VCaP (cell line): ENCODE measurements around the gene RABGAP1L.
"Not testable (repeated sequence)": the region's sequence is repeated elsewhere in the genome, so short reads cannot be mapped to it uniquely, and the experiment has no call there.

Experiments used
- H3K27ac ChIP-seq: fragments of 450-650 bp; 2 replicates; pipeline ENCODE4 v1.5.1; 2017
- TF ChIP-seq, protein P1 (sequence below): fragments of 450-650 bp; conservative IDR thresholded peaks from 2 replicates; pipeline ENCODE4 v1.5.1; 2017; ENCODE audit warnings: mild to moderate bottlenecking, moderate library complexity

Gene RABGAP1L

DNA sequence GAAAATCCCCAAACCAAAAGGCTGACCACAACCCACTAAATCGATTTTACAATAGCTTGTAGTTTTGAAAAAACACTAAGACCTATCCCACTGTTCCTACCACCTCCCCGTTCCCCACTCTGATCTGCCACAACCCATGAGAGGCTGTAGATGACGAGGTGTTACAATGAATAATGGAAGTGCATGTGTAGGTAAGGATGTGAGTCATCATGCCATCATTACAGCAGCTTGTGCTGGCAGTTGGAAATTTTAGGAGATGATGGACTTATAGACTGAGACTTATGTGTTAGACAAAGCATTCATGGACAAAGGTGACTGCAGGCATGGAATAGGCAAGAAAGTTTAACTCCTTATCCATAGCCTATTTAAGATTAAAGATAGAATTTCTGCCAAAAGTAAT is 655.7 kb downstream of the RABGAP1L start:
- TF ChIP-seq, protein P1, sequence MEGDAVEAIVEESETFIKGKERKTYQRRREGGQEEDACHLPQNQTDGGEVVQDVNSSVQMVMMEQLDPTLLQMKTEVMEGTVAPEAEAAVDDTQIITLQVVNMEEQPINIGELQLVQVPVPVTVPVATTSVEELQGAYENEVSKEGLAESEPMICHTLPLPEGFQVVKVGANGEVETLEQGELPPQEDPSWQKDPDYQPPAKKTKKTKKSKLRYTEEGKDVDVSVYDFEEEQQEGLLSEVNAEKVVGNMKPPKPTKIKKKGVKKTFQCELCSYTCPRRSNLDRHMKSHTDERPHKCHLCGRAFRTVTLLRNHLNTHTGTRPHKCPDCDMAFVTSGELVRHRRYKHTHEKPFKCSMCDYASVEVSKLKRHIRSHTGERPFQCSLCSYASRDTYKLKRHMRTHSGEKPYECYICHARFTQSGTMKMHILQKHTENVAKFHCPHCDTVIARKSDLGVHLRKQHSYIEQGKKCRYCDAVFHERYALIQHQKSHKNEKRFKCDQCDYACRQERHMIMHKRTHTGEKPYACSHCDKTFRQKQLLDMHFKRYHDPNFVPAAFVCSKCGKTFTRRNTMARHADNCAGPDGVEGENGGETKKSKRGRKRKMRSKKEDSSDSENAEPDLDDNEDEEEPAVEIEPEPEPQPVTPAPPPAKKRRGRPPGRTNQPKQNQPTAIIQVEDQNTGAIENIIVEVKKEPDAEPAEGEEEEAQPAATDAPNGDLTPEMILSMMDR: no peak
- no peak overlapping the region for H3K27ac ChIP-seq

DNA sequence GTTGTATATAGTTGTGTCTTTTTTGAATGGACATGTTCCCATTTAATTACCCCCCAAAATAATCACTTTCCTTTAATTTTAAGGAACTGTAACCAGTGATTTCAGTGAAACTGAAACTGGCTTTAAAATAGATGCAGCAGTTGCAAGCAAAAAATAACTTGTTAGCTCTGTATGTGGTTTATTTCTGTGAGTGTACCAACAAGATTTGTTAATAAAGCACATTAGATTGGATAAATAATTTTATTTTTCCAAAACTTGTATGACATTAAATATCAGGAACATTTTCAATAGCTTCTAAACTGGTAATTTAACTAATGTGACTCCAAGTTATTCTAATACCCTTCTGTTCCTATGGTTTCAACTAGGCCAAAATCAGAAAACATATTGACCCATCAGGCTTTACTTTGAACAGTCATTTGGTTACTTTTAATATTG is 656.2 kb downstream of the RABGAP1L start:
- H3K27ac ChIP-seq: no peak overlapping the region
- TF ChIP-seq, protein P1: no peak

DNA sequence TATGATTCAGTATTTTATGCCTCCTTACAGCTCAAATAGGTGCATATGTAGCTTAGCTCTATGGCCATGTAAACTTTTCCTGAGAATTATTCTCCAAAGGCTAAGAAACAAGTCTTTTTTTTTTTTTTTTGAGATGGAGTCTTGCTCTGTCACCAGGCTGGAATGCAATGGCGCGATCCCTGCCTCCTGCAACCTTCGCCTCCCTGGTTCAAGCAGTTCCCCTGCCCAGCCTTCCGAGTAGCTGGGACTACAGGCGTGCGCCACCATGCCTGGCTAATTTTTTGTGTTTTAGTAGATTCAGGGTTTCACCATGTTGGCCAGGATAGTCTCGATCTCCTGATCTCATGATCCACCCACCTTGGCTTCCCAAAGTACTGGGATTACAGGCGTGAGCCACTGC is 657.3 kb downstream of the RABGAP1L start:
- H3K27ac ChIP-seq: not testable (repeated sequence)

DNA sequence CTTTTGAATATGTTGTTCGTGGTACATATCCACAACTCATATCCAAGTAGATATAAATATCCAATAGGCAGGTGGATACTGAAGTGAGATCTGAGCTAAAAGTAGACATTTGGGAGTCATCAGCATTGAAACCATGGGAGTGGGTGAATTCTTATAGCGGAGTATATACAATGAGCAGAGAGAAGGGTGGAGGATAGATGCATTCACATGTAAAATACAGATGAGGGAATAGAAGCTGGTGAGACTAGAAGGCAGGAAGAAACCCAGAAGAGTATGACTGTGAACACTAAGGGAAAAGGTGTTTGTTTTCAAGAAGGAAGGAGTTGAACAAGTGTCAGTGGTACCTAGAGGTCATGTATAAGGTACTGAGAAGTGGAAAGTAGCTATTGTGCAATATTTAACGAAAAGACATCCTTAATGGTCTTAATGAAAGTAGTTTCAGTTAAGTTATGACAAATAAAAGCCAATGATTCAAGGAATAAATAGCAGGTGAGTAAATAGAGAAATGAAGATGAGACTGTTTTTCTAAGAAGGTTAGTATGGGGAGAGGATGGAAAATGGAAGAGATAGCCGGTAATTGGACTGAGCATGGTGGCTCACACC is 658.8 kb downstream of the RABGAP1L start:
- TF ChIP-seq, protein P1: no peak

DNA sequence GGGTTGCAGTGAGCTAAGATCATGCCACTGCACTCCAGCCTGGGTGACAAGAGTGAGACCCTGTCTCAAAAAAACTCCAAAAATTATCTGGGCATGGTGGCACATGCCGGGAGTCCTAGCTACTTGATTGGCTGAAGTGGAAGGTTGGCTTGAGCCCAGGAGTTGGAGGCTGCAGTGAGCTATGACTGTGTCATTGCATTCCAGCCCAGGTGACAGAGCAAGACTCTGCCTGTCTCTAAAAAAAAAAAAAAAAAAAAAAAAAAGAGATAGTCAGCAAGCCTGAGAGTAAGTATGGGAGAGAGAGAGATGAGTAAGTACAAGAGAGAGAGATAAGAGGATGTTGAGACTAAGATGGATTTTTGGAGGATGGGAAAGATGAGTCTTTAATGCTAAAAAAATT is 659.6 kb downstream of the RABGAP1L start:
- TF ChIP-seq, protein P1: no peak
- H3K27ac ChIP-seq: no peak overlapping the region

More for the DNA sequence above, 658.8 kb downstream of the RABGAP1L start:
- no peak overlapping the region for H3K27ac ChIP-seq

DNA sequence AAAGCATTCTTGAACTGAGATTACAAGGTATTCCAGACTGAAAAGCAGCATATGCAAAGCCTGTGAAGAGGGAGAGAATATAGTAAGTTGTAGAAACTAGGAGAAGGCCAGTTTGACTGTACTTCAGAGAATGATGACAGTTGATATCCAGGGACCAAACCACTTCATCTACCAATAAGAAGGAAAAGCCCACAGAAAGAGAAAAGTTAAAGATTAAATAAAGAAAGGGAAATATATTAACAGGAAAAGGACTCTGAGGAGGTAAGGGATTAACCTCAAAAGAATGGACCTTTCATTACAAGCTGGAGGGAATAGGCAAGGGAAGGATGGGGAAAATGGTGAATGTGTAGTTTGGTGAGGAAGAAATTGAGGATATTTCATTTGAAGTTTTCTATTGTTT is 660.3 kb downstream of the RABGAP1L start:
- H3K27ac ChIP-seq: no peak overlapping the region
- TF ChIP-seq, protein P1: no peak

DNA sequence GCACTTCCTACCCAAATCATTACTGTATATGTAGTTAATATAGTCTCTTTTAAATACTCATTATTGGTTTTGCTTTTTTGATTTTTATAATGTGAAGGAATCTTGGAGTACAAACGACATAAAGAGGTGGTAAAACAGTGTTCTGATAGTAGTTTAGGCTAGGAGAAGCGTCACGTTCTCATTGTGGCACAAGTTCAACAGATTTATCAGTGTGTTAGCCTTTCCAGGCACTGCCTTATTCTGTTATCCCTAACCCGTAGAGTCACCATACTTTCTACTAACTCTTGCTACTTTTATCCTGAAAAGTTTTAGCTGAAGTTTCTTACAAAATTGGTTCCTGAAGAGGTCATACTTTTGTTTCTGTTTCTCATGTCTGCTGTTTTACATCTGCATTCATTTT is 665.8 kb downstream of the RABGAP1L start:
- H3K27ac ChIP-seq: no peak overlapping the region
- TF ChIP-seq, protein P1: no peak

DNA sequence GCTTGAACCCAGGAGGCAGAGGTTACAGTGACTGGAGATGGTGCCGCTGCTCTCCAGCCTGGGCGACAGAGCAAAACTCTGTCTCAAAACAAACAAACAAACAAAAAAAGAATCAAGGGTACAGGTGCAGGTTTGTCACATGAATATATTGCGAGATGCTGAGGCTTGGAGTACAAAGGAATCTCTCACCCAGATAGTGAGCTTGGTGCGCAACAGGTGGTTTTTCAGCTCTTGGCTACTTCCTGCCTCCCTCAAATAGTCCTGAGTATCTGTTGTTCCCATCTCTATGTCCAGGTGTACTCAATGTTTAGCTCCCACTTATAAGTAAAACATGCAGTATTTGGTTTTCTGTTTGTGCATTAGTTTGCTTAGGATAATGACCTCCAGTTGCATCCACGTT is 666.5 kb downstream of the RABGAP1L start:
- TF ChIP-seq, protein P1: no peak
- no peak overlapping the region for H3K27ac ChIP-seq
